ENCODE data around the gene SPAG17. TPM values are rescaled to one million over a fixed set of nuclear protein-coding genes. Genes with fewer than 3 reads are reported as not detected.
A peak's percentile ranks its signal among the peaks of the same experiment; 100 is the strongest.
"Not testable (repeated sequence)": the region's sequence is repeated elsewhere in the genome, so short reads cannot be mapped to it uniquely, and the experiment has no call there.

Gene SPAG17
- total RNA-seq, 6 experiments from 2014 or later = not detected

GRCh38 chr1:117928881-117929342, 256.1 kb downstream of the SPAG17 start:
- peak; percentile 43 for TF ChIP-seq CTCF (IDR thresholded peaks at IDR 0.05)
- peak; percentile 55 for DNase-seq
- H3K4me1 Mint-ChIP-seq (ENCODE audit: low read depth) = peaks cover 56% of the 10 kb centered on the region
- peaks cover 2% of the 10 kb centered on the region for H3K27me3 Mint-ChIP-seq (ENCODE audit: insufficient read depth)
- peak overlapping the region; percentile 67 for H3K27ac Mint-ChIP-seq
- peak overlapping the region; percentile 96 for H3K4me3 Mint-ChIP-seq
- H3K9me3 Mint-ChIP-seq = no peaks in the 10 kb centered on the region
- H3K36me3 Mint-ChIP-seq (ENCODE audit: low read depth) = peaks cover 3% of the 10 kb centered on the region; the same call in 1 of the 2 replicates

GRCh38 chr1:117925981-117926380, 259.0 kb downstream of the SPAG17 start:
- Mint-ChIP-seq H3K4me3 (no peak overlapping the region), H3K4me1 (ENCODE audit: low read depth) (peaks cover 37% of the 10 kb centered on the region), H3K9me3 (no peaks in the 10 kb centered on the region), H3K36me3 (ENCODE audit: low read depth) (peaks cover 6% of the 10 kb centered on the region; the same call in 1 of the 2 replicates), H3K27ac (no peak overlapping the region), H3K27me3 (ENCODE audit: insufficient read depth) (peaks cover 2% of the 10 kb centered on the region)
- no peak for TF ChIP-seq CTCF (IDR thresholded peaks at IDR 0.05)
- DNase-seq = no peak

- H3K27me3 Mint-ChIP-seq (ENCODE audit: insufficient read depth); H3K36me3 Mint-ChIP-seq (ENCODE audit: low read depth); H3K9me3 Mint-ChIP-seq; H3K27ac Mint-ChIP-seq; H3K4me3 Mint-ChIP-seq; DNase-seq: not testable (repeated sequence)
- peaks cover 18% of the 10 kb centered on the region for H3K4me1 Mint-ChIP-seq (ENCODE audit: low read depth)
Observed at GRCh38 chr1:117922717-117923116, 262.3 kb downstream of the SPAG17 start.

- TF ChIP-seq CTCF (IDR thresholded peaks at IDR 0.05) = no peak
- Mint-ChIP-seq H3K27ac (no peak overlapping the region), H3K4me1 (ENCODE audit: low read depth) (peaks cover 11% of the 10 kb centered on the region), H3K4me3 (no peak overlapping the region), H3K36me3 (ENCODE audit: low read depth) (peaks cover 6% of the 10 kb centered on the region; the same call in 1 of the 2 replicates), H3K9me3 (no peaks in the 10 kb centered on the region), H3K27me3 (ENCODE audit: insufficient read depth) (no peaks in the 10 kb centered on the region; the same call in 1 of the 2 replicates)
- no peak for DNase-seq
Observed at GRCh38 chr1:117921991-117922390, 263.0 kb downstream of the SPAG17 start.

GRCh38 chr1:117919376-117919775, 265.7 kb downstream of the SPAG17 start:
- no peaks in the 10 kb centered on the region for H3K4me1 Mint-ChIP-seq (ENCODE audit: low read depth)
- DNase-seq = no peak
- no peaks in the 10 kb centered on the region; the same call in 1 of the 2 replicates for H3K27me3 Mint-ChIP-seq (ENCODE audit: insufficient read depth)
- H3K4me3 Mint-ChIP-seq = no peak overlapping the region
- no peak for TF ChIP-seq CTCF (IDR thresholded peaks at IDR 0.05)
- H3K27ac Mint-ChIP-seq = no peak overlapping the region
- no peaks in the 10 kb centered on the region for H3K9me3 Mint-ChIP-seq
- peaks cover 11% of the 10 kb centered on the region; the same call in 1 of the 2 replicates for H3K36me3 Mint-ChIP-seq (ENCODE audit: low read depth)

- peaks cover 2% of the 10 kb centered on the region for H3K36me3 Mint-ChIP-seq (ENCODE audit: low read depth)
- H3K27me3 Mint-ChIP-seq (ENCODE audit: insufficient read depth) = no peaks in the 10 kb centered on the region; the same call in 1 of the 2 replicates
- H3K9me3 Mint-ChIP-seq = no peaks in the 10 kb centered on the region
- TF ChIP-seq CTCF (IDR thresholded peaks at IDR 0.05) = no peak
- no peak overlapping the region for H3K4me3 Mint-ChIP-seq
- no peaks in the 10 kb centered on the region for H3K4me1 Mint-ChIP-seq (ENCODE audit: low read depth)
- H3K27ac Mint-ChIP-seq = no peak overlapping the region
- no peak for DNase-seq
Observed at GRCh38 chr1:117911051-117911450, 274.0 kb downstream of the SPAG17 start.
